ENCODE measurements around the gene KCNMA1. TPM values are rescaled to one million over a fixed set of nuclear protein-coding genes. Genes with fewer than 3 reads are reported as not detected.

Gene KCNMA1
- total and polyA plus RNA-seq, 7 donors, result 15.3 to 427 (median 256) TPM

DNA sequence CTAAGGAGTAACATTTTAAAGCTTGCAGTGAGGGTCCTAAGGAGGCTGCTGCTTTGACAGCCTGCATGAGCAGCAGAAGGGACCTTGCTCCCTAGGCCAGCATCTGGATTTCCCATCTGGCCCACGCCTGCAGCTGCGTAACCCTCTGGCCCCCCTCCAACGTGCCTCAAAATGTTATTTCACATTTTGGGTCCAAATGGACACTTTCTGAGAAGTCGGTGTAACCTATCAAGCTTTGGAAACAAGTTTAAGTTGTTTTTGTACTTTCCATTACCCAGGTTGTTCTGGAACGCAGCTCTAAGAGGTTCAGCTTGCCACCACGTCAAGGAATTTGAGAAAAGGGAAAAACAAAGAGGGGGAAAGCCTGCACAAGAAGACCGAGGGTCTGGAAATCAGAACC, 338.3 kb downstream of the KCNMA1 start:
- H3K4me1 ChIP-seq, result peaks cover 0 to 49% (median 41%) of the 10 kb centered on the region in 4 donors
- no peaks in the 10 kb centered on the region for H3K27me3 ChIP-seq
- no peak overlapping the region for H3K4me3 ChIP-seq
- no peak for TF ChIP-seq EP300 (IDR thresholded peaks at IDR 0.05)
- TF ChIP-seq POLR2A (IDR thresholded peaks at IDR 0.05), result no peak
- TF ChIP-seq, protein P1, sequence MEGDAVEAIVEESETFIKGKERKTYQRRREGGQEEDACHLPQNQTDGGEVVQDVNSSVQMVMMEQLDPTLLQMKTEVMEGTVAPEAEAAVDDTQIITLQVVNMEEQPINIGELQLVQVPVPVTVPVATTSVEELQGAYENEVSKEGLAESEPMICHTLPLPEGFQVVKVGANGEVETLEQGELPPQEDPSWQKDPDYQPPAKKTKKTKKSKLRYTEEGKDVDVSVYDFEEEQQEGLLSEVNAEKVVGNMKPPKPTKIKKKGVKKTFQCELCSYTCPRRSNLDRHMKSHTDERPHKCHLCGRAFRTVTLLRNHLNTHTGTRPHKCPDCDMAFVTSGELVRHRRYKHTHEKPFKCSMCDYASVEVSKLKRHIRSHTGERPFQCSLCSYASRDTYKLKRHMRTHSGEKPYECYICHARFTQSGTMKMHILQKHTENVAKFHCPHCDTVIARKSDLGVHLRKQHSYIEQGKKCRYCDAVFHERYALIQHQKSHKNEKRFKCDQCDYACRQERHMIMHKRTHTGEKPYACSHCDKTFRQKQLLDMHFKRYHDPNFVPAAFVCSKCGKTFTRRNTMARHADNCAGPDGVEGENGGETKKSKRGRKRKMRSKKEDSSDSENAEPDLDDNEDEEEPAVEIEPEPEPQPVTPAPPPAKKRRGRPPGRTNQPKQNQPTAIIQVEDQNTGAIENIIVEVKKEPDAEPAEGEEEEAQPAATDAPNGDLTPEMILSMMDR (IDR thresholded peaks at IDR 0.05), result no peak
- TF ChIP-seq POLR2AphosphoS5 (IDR thresholded peaks at IDR 0.05), result no peak
- 76 to 79% methylated on average over 7 of the region's 7 CpGs for WGBS, 2 donors
- no peak overlapping the region for H3K27ac ChIP-seq
- intact Hi-C loops (cut with DNase I), result no loop called here
- no peak for DNase-seq
- H3K36me3 ChIP-seq, result no peaks in the 10 kb centered on the region
- no peaks in the 10 kb centered on the region for H3K9me3 ChIP-seq

DNA sequence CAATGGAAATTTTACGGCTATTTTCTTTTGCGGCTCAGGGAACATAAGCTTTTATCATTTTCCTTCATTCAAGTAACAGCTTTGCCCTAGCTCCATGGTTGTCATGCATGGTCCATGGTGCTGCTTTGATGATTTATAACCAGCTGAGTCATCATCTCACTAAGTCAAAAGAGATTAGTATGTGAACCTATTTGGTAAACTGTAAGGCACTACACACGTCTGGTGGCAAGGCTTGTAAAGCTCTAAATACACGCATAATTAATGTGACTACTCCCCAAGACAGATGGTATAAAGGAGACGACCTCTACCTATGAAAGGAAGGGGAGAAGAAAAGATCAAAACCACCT, 340.2 kb downstream of the KCNMA1 start:
- intact Hi-C loops (cut with DNase I), result no loop called here
- WGBS, 2 donors, result 42 to 52% methylated on average over 5 of the region's 5 CpGs
- Histone ChIP-seq H3K36me3 (no peaks in the 10 kb centered on the region), H3K4me3 (no peak overlapping the region), H3K9me3 (no peaks in the 10 kb centered on the region), H3K27me3 (no peaks in the 10 kb centered on the region), H3K4me1 (peaks cover 0 to 64% (median 52%) of the 10 kb centered on the region in 4 donors), H3K27ac (no peak overlapping the region)
- no peak for TF ChIP-seq POLR2AphosphoS5 (IDR thresholded peaks at IDR 0.05)
- TF ChIP-seq, protein P1 (IDR thresholded peaks at IDR 0.05), result no peak
- no peak for TF ChIP-seq POLR2A (IDR thresholded peaks at IDR 0.05)
- TF ChIP-seq EP300 (IDR thresholded peaks at IDR 0.05), result no peak
- DNase-seq, result no peak

GRCh38 chr10:77296534-77297392, 340.8 kb downstream of the KCNMA1 start:
- DNase-seq, result no peak
- H3K9me3 ChIP-seq, result no peaks in the 10 kb centered on the region
- H3K36me3 ChIP-seq, result no peaks in the 10 kb centered on the region
- no peak overlapping the region for H3K4me3 ChIP-seq
- intact Hi-C loops (cut with DNase I), result no loop called here
- TF ChIP-seq POLR2A (IDR thresholded peaks at IDR 0.05) (no peak), EP300 (IDR thresholded peaks at IDR 0.05) (no peak), POLR2AphosphoS5 (IDR thresholded peaks at IDR 0.05) (no peak)
- TF ChIP-seq, protein P1 (IDR thresholded peaks at IDR 0.05), result no peak
- H3K4me1 ChIP-seq, result peaks cover 0 to 64% (median 52%) of the 10 kb centered on the region in 4 donors
- H3K27ac ChIP-seq, result no peak overlapping the region
- no peaks in the 10 kb centered on the region for H3K27me3 ChIP-seq
- WGBS, 2 donors, result 23 to 53% methylated on average over 7 of the region's 7 CpGs

- WGBS, 2 donors, result 89 to 93% methylated on average over 7 of the region's 7 CpGs
- no peaks in the 10 kb centered on the region for H3K27me3 ChIP-seq
- H3K9me3 ChIP-seq, result no peaks in the 10 kb centered on the region
- no peak for TF ChIP-seq POLR2AphosphoS5 (IDR thresholded peaks at IDR 0.05)
- TF ChIP-seq EP300 (IDR thresholded peaks at IDR 0.05), result no peak
- TF ChIP-seq, protein P1 (IDR thresholded peaks at IDR 0.05), result no peak
- no peak for TF ChIP-seq POLR2A (IDR thresholded peaks at IDR 0.05)
- H3K4me3 ChIP-seq, result no peak overlapping the region
- no peak for DNase-seq
- H3K36me3 ChIP-seq, result no peaks in the 10 kb centered on the region
- peaks cover 4 to 74% (median 64%) of the 10 kb centered on the region in 4 donors for H3K4me1 ChIP-seq
- H3K27ac ChIP-seq, result peak overlapping the region in 3 of 4 donors; percentile 11 to 78 (median 78)
- intact Hi-C loops (cut with DNase I), result no loop called here
Measured at GRCh38 chr10:77293773-77294172, 343.8 kb downstream of the KCNMA1 start.
